Loucy (cell line): ENCODE measurements around the gene HEATR5A.
A peak's percentile ranks its signal among the peaks of the same experiment; 100 is the strongest.

Experiments
- H2AFZ ChIP-seq: fragments of 200-600 bp; sonication (generic); 2 replicates; pipeline ENCODE4 v1.6.0; 2016; ENCODE audit warnings: antibody characterized with exemption, mild to moderate bottlenecking, low read length, moderate library complexity
- H3F3A ChIP-seq: fragments of 200-600 bp; 2 replicates; pipeline ENCODE4 v1.6.0; 2016; ENCODE audit warnings: antibody characterized with exemption, low read depth, mild to moderate bottlenecking
- H3K27me3 ChIP-seq: fragments of 200-600 bp; sonication (generic); 2 replicates; pipeline ENCODE4 v1.6.1; 2014; ENCODE audit warnings: low read length, mild to moderate bottlenecking; ENCODE audit not compliant: insufficient read depth, poor library complexity, severe bottlenecking
- H3K36me3 ChIP-seq: fragments of 200-600 bp; sonication (generic); 2 replicates; pipeline ENCODE4 v1.6.1; 2016; ENCODE audit warnings: low read length; ENCODE audit not compliant: insufficient read depth
- H3K4me1 ChIP-seq: fragments of 200-600 bp; sonication (generic); 2 replicates; pipeline ENCODE4 v1.5.1; 2014; ENCODE audit warnings: low read length, mild to moderate bottlenecking; ENCODE audit not compliant: insufficient read depth, poor library complexity, severe bottlenecking
- H3K4me2 ChIP-seq: fragments of 200-600 bp; sonication (generic); 2 replicates; pipeline ENCODE4 v1.6.0; 2014; ENCODE audit warnings: antibody characterized with exemption, low read length, low read depth, mild to moderate bottlenecking; ENCODE audit not compliant: poor library complexity, severe bottlenecking
- H3K4me3 ChIP-seq: fragments of 200-600 bp; sonication (generic); 2 replicates; pipeline ENCODE4 v1.5.1; 2014; ENCODE audit warnings: low read length, mild to moderate bottlenecking, mixed read lengths; ENCODE audit not compliant: poor library complexity, severe bottlenecking
- H3K79me2 ChIP-seq: fragments of 200-600 bp; sonication (generic); 2 replicates; pipeline ENCODE4 v1.6.1; 2014; ENCODE audit warnings: low read length; ENCODE audit not compliant: insufficient read depth
- H3K9ac ChIP-seq: fragments of 200-600 bp; sonication (generic); 2 replicates; pipeline ENCODE4 v1.6.0; 2014; ENCODE audit warnings: mild to moderate bottlenecking, low read depth, low read length, moderate library complexity; ENCODE audit not compliant: poor library complexity, severe bottlenecking
- H3K9me2 ChIP-seq: fragments of 200-600 bp; sonication (generic); replicated peaks from 2 replicates; pipeline ENCODE4 v1.6.1; 2016; ENCODE audit warnings: low read depth, low read length, mixed read lengths
- H3K9me3 ChIP-seq: fragments of 200-600 bp; sonication (generic); 2 replicates; pipeline ENCODE4 v1.6.1; 2014; ENCODE audit warnings: mild to moderate bottlenecking, antibody characterized with exemption, low read length, low read depth; ENCODE audit not compliant: insufficient read depth
- H4K20me1 ChIP-seq: fragments of 200-600 bp; sonication (generic); 2 replicates; pipeline ENCODE4 v1.6.0; 2014; ENCODE audit warnings: antibody characterized with exemption, low read length, mild to moderate bottlenecking; ENCODE audit not compliant: insufficient read depth, poor library complexity, severe bottlenecking
- EZH2phosphoT487 ChIP-seq: fragments of 200-600 bp; IDR thresholded peaks from 2 replicates; pipeline ENCODE4 v1.6.1; 2018; ENCODE audit warnings: antibody characterized with exemption, mild to moderate bottlenecking, moderate library complexity, borderline replicate concordance
- TF ChIP-seq, protein P1 (sequence below): fragments of 200-600 bp; sonication (generic); conservative IDR thresholded peaks from 2 replicates; pipeline ENCODE4 v1.5.1; 2014; ENCODE audit warnings: mild to moderate bottlenecking, antibody characterized with exemption, low read length

HEATR5A gene

DNA sequence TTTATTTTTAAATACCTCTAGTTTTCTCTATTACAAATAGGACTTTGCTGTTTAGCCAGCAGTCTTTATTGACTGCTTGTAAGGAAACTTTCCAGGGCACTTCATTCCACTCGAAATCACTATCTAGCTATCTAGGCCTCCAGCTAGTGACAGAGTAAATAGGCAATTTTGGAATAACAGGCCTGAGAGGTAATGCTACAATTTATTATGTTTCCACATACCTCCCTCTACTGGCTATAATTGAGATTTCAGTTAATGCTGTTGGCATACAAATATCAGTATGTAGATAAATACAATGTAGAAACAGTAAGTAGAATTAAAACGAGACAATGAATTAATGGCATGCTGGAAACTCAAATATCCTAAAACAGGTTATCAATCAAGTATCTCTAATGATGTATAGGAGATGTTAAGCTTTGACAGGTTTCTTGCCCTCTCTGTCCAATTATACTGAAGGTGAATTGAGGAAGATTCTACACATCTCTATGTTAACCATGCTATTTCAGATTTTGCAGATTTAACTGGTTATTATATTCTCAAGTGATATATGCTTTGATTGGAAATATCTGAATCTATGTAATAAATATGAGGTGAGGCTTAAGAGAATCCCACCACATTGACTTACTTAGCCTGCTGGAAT lies 29.7 kb upstream of the HEATR5A start:
- Histone ChIP-seq H2AFZ (no peak overlapping the region), H3K4me1 (peaks cover 11% of the 10 kb centered on the region), H3K79me2 (no peaks in the 10 kb centered on the region), H3F3A (no peaks in the 10 kb centered on the region), H3K27me3 (no peaks in the 10 kb centered on the region), H3K9me3 (no peaks in the 10 kb centered on the region), H3K9ac (no peak overlapping the region), H3K9me2 (no peaks in the 10 kb centered on the region), H3K36me3 (no peaks in the 10 kb centered on the region), H3K4me3 (no peak overlapping the region), H4K20me1 (no peaks in the 10 kb centered on the region), H3K4me2 (no peak overlapping the region)
- TF ChIP-seq EZH2phosphoT487, result no peak
- TF ChIP-seq, protein P1, sequence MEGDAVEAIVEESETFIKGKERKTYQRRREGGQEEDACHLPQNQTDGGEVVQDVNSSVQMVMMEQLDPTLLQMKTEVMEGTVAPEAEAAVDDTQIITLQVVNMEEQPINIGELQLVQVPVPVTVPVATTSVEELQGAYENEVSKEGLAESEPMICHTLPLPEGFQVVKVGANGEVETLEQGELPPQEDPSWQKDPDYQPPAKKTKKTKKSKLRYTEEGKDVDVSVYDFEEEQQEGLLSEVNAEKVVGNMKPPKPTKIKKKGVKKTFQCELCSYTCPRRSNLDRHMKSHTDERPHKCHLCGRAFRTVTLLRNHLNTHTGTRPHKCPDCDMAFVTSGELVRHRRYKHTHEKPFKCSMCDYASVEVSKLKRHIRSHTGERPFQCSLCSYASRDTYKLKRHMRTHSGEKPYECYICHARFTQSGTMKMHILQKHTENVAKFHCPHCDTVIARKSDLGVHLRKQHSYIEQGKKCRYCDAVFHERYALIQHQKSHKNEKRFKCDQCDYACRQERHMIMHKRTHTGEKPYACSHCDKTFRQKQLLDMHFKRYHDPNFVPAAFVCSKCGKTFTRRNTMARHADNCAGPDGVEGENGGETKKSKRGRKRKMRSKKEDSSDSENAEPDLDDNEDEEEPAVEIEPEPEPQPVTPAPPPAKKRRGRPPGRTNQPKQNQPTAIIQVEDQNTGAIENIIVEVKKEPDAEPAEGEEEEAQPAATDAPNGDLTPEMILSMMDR, result peak; percentile 80

- H3K79me2 ChIP-seq, result no peaks in the 10 kb centered on the region
- no peak overlapping the region for H2AFZ ChIP-seq
- no peaks in the 10 kb centered on the region for H3K9me3 ChIP-seq
- H3K36me3 ChIP-seq, result no peaks in the 10 kb centered on the region
- H3K4me2 ChIP-seq, result no peak overlapping the region
- peaks cover 4% of the 10 kb centered on the region for H3K4me1 ChIP-seq
- TF ChIP-seq EZH2phosphoT487, result no peak
- TF ChIP-seq, protein P1, result no peak
- H4K20me1 ChIP-seq, result no peaks in the 10 kb centered on the region
- H3K27me3 ChIP-seq, result no peaks in the 10 kb centered on the region
- no peak overlapping the region for H3K9ac ChIP-seq
- no peak overlapping the region for H3K4me3 ChIP-seq
- H3F3A ChIP-seq, result no peaks in the 10 kb centered on the region
- H3K9me2 ChIP-seq, result no peaks in the 10 kb centered on the region
Measured at GRCh38 chr14:31449136-31449535, 28.8 kb upstream of the HEATR5A start.

DNA sequence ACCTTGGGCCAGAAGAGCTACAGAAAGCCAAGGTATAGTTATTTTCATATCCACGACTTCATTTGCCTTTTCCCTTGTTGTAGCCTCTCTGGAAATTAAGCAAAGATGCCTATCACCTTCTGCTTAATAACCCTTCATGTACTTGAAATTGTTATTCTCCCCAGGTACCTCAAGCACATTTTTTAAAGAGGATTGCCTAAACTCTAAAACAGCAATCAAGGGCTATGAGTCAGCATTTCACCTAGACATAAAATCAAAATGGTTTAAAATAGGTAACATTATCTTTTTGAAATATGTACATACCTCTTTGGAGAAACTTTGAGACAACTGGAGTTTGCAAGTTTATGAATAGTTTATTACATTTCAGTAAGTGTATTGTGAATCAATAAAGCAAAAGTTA lies 25.4 kb upstream of the HEATR5A start:
- no peak for TF ChIP-seq EZH2phosphoT487
- TF ChIP-seq, protein P1, result no peak
- Histone ChIP-seq H3K9me2 (no peaks in the 10 kb centered on the region), H3K9me3 (no peaks in the 10 kb centered on the region), H3K79me2 (no peaks in the 10 kb centered on the region), H3K36me3 (no peaks in the 10 kb centered on the region), H3K27me3 (no peaks in the 10 kb centered on the region), H3K4me1 (no peaks in the 10 kb centered on the region), H3K4me3 (no peak overlapping the region), H2AFZ (no peak overlapping the region), H3K4me2 (no peak overlapping the region), H3K9ac (no peak overlapping the region), H3F3A (no peaks in the 10 kb centered on the region), H4K20me1 (no peaks in the 10 kb centered on the region)
